GM21576 (cell line): ENCODE results near the gene ODAPH.
"Not testable (repeated sequence)": the region's sequence is repeated elsewhere in the genome, so short reads cannot be mapped to it uniquely, and the experiment has no call there.

ENCODE experiments used
- ATAC-seq: cut with Tn5 transposase; IDR thresholded peaks from one replicate; pipeline ENCODE4 v1.9.1; 2021; ENCODE audit warnings: mild to moderate bottlenecking, moderate library complexity; ENCODE audit not compliant: unreplicated experiment

Gene ODAPH

GRCh38 chr4:75555294-75556164 is at the start of gene ODAPH:
ODAPH (plus strand) TSS chr4:75556066; CDS start chr4:75556083, 17 bp downstream.
- peak; percentile 95 for ATAC-seq

GRCh38 chr4:75509592-75509991 is 46.3 kb upstream of the ODAPH start:
- not testable (repeated sequence) for ATAC-seq

DNA sequence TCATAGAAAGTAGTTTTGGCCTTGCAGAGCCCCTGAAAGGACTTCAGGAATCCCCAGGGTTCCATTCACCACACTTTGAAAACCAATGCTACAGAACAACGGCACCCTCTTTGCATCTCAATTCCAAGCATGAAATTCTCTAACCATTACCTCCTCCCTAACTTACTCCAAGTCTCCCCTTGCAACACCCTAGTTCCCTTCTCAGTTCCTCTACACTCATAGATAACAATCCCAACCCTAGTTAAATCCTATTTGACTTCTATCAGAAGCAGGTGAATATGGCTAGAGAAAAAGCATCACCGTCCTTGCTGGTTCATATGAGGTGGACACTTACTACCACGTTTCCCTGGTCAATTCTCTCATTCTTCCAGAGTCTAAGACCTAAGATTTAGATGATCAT is 44.0 kb upstream of the ODAPH start:
- no peak for ATAC-seq

GRCh38 chr4:75512386-75513211 is 43.3 kb upstream of the ODAPH start:
- ATAC-seq: no peak

DNA sequence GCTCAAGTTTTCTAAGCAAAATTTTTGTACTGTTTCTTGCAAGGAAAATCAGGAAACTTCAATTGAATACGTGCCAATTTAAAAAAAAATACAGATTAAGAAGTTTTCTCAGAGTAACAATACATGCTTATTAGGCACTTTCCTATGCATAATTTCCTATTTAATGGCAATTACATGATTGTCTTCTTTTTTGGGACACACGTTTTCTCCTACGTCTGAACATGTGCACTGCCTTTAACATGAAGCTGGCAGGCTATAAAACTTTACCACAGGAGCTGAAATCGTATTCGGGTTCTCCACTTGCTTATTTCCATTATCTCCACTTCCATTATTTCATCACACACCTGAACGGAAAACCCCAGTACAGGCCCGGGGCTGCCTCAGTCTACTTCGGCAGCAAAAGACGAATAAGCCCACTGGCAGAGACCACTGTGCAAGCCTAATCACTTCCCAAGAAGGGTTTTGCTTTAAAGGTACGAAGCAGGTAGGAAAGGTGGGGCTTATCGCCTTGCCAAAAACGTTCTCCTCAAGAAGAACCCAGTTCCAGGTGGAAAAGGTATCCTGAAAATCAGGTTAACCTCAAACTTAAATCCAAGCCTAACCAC is 42.2 kb upstream of the ODAPH start:
- ATAC-seq: no peak

- peak; percentile 92 for ATAC-seq
These were observed 41.5 kb upstream of the ODAPH start, which contains the start of the genes RCHY1 and THAP6 for GRCh38 chr4:75514131-75514948. RCHY1 (minus strand) TSS chr4:75514403; CDS start chr4:75514286, 117 bp downstream. THAP6 (plus strand) TSS chr4:75514473; CDS start chr4:75515453, 980 bp downstream.

DNA sequence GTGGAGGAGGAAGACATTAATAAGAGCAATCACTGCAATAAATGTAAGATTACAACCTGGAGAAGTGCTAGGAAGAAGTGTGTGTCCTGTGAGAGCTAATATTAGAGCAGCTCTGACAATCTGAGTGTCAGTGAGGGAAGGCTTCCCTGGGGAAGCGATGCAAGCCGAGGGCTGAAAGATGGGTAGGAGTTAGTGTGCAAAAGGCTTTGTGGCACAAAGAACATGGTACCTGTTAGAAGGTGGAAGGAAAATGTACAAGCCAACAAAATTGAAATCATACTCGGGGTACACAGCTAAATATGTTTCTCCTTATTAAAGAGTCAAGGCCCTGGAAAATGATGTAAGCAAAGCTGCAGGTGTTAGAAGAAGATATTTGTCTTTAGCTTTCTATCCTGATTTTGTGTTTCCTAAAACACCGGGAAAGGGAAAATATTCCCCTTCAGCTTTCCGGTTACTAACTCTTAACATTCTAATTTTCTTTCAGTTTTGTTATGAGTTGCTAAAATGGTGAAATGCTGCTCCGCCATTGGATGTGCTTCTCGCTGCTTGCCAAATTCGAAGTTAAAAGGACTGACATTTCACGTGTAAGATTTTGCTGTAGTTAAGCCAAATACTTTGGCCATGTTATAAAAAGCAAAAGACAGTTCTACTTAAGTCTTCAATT is 40.8 kb upstream of the ODAPH start:
- ATAC-seq: peak; percentile 0

DNA sequence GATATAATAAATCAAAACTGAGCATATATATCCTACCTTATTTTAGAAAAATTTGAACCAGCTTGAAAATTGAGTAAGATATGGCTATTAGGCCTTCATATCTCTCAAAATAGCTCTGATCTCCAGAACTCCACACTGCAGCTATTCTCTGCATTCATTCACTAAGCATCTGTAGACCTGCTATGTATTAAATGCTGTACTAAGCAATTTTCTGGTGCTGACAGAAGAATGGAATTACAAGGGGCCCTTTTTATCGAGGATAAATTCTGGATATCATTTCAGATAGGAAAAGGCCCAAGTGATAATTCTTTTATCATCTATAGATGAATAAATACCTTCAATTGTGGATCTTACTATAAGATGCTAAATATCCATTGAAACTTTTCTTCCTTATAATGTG is 39.7 kb upstream of the ODAPH start:
- no peak for ATAC-seq

DNA sequence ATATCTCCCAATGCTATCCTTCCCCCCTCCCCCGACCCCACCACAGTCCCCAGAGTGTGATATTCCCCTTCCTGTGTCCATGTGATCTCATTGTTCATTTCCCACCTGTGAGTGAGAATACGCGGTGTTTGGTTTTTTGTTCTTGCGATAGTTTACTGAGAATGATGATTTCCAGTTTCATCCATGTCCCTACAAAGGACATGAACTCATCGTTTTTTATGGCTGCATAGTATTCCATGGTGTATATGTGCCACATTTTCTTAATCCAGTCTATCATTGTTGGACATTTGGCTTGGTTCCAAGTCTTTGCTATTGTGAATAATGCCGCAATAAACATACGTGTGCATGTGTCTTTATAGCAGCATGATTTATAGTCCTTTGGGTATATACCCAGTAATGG is 36.4 kb upstream of the ODAPH start:
- not testable (repeated sequence) for ATAC-seq

DNA sequence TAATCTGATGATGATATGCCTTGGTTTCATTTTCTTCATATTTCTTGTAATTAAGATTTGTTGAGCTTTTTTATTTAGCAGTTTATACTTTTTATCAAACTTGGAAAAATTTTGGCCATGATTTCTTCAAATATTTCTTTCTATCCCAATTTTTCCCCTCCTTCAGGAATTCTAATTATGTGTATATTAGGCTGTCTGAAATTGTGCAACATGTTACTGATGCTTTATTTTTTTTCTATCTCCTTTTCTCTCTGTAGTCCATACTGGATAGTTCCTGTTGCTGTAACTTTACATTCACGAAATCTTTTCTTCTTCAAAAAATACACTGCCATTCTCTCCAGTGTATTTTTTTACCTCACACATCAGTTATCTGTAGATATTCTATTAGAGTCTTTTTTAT is 30.8 kb upstream of the ODAPH start:
- ATAC-seq: no peak

DNA sequence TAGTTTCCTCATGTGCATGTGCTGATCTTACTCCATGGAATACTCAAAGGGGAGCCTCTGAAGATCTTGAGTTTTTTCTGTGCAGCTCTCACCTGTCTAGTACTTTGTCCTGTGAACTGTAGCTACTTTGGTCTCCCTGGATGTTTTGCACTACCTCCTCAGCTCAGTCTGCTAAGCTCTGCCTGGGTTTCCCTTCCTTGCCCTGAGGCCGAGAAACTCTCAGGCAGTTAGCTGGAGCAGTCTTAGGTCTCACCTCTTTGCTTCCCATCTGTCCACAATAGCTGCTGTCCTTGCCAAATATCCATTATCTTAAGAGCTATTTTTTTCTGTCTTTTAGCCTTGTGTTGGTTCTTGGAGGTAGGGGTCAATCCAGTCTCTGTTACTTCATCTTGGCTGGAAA is 30.0 kb upstream of the ODAPH start:
- ATAC-seq: no peak

GRCh38 chr4:75527482-75527881 is 28.4 kb upstream of the ODAPH start:
- ATAC-seq: no peak

DNA sequence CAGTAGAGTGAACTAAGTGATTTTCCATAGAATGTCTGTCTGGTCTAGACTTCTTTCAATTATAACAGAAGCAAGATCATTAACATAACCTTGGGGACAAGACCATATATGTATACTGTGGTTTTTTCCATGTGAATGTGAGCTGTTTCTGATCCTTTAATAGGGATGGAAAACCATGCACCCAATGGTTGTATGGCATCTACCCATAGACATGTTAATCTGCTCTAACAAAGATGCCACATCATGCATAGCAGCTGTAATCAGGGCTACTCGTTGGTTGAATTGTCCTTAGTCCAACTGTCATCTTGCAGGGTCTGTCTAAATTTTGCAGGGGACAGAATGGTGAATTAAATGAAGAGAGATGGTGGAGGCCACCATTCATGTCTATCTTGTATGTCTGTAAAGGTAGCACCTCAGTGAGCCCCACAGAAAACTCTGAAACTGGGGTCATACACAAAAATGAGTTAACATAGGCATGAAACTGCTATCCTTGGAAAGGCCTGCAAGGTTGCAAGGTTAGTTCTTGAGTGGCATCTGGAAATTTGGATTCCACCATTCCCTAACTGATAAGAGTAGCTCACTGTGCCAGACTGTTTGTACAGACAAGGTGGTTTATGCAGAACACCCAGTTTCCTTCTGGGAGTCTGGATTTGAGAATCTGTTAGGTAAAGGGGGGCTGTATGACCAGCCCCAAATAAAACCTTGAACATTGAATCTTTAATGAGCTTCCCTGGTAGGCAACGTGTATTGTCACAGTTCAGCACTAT is 25.1 kb upstream of the ODAPH start:
- no peak for ATAC-seq

DNA sequence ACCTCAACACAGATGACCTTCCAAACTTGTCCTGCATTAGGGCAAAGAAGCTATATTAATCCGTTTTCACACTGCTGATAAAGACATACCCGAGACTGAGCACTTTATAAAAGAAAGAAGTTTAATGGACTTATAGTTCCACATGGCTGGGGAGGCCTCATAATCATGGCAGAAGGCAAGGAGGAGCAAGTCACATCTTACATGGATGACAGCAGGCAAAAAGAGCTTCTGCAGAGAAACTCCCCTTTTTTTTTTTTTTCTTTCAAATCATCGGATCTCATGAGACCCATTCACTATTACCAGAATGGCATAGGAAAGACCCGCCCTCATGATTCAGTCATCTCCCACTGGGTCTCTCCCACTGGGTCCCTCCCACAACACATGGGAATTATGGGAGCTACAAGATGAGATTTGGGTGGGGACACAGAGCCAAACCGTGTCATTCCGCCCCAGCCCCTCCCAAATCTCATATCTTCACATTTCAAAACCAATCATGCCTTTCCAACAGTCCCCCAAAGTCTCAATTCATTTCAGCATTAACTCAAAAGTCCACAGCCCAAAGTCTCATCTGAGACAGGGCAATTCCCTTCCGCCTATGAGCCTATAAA is 24.2 kb upstream of the ODAPH start:
- ATAC-seq: not testable (repeated sequence)

- not testable (repeated sequence) for ATAC-seq
These were observed 22.5 kb upstream of the ODAPH start for GRCh38 chr4:75533339-75533887.

DNA sequence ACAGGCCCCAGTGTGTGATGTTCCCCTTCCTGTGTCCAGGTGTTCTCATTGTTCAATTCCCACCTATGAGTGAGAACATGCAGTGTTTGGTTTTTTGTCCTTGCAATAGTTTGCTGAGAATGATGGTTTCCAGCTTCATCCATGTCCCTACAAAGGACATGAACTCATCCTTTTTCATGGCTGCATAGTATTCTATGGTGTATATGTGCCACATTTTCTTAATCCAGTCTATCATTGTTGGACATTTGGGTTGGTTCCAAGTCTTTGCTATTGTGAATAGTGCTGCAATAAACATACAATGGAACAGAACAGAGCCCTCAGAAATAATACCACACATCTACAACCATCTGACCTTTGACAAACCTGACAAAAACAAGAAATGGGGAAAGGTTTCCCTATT is 21.9 kb upstream of the ODAPH start:
- not testable (repeated sequence) for ATAC-seq

GRCh38 chr4:75537308-75537707 is 18.6 kb upstream of the ODAPH start:
- not testable (repeated sequence) for ATAC-seq

DNA sequence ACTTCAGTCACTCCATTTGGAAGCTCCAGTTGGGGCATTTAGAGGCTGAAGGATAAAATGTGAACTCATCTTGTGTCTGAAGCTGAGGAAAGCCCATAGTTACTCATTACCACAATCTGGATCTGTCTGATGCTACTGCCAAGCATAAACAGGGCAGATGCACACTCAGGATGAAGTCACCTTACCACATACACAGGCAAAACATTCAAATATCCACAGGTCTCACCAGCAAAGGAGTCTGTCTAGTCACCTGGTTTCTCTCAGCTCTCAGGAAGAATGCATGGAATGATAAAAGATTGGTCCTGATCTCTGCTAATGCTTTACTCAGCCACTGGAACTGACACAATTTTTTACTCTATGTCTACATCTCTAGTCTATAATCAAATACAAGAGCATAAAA is 13.0 kb upstream of the ODAPH start:
- ATAC-seq: no peak
